HUES48 (cell line): ENCODE measurements around the gene IRF2BP2.

Experiments used
- H3K27ac ChIP-seq: one replicate; pipeline ENCODE4 v1.7.0; 2013; ENCODE audit warnings: low read depth, low read length, inconsistent platforms
- H3K27me3 ChIP-seq: 2 replicates; pipeline ENCODE4 v1.6.1; 2013; ENCODE audit warnings: mild to moderate bottlenecking, low read length; ENCODE audit not compliant: control insufficient read depth, insufficient read depth
- H3K36me3 ChIP-seq: 2 replicates; pipeline ENCODE4 v1.6.1; 2013; ENCODE audit warnings: low read length; ENCODE audit not compliant: control insufficient read depth, insufficient read depth
- H3K4me1 ChIP-seq: 2 replicates; pipeline ENCODE4 v1.6.1; 2013; ENCODE audit warnings: mild to moderate bottlenecking, low read length; ENCODE audit not compliant: control insufficient read depth, insufficient read depth
- H3K4me3 ChIP-seq: 2 replicates; pipeline ENCODE4 v1.5.1; 2013; ENCODE audit warnings: mild to moderate bottlenecking, low read depth, low read length
- H3K9ac ChIP-seq: 2 replicates; pipeline ENCODE4 v1.6.1; 2013; ENCODE audit warnings: mild to moderate bottlenecking, low read depth, low read length, moderate library complexity
- H3K9me3 ChIP-seq: 2 replicates; pipeline ENCODE4 v1.6.1; 2013; ENCODE audit warnings: low read length; ENCODE audit not compliant: control insufficient read depth, insufficient read depth

The IRF2BP2 gene

GRCh38 chr1:234562334-234562733, 47.6 kb downstream of the IRF2BP2 start:
- no peak overlapping the region for H3K4me3 ChIP-seq
- no peaks in the 10 kb centered on the region for H3K9me3 ChIP-seq
- no peaks in the 10 kb centered on the region for H3K36me3 ChIP-seq
- no peak overlapping the region for H3K9ac ChIP-seq
- H3K27ac ChIP-seq = no peak overlapping the region
- H3K4me1 ChIP-seq = no peaks in the 10 kb centered on the region
- H3K27me3 ChIP-seq = no peaks in the 10 kb centered on the region

- Histone ChIP-seq H3K9ac (no peak overlapping the region), H3K27me3 (no peaks in the 10 kb centered on the region), H3K9me3 (no peaks in the 10 kb centered on the region), H3K4me3 (no peak overlapping the region), H3K4me1 (no peaks in the 10 kb centered on the region), H3K36me3 (no peaks in the 10 kb centered on the region), H3K27ac (no peak overlapping the region)
Measured at GRCh38 chr1:234561319-234561718, 48.7 kb downstream of the IRF2BP2 start.

GRCh38 chr1:234559902-234560676, 49.9 kb downstream of the IRF2BP2 start:
- H3K27me3 ChIP-seq = no peaks in the 10 kb centered on the region
- H3K27ac ChIP-seq = no peak overlapping the region
- H3K4me1 ChIP-seq = no peaks in the 10 kb centered on the region
- no peaks in the 10 kb centered on the region for H3K9me3 ChIP-seq
- H3K4me3 ChIP-seq = no peak overlapping the region
- H3K36me3 ChIP-seq = no peaks in the 10 kb centered on the region
- no peak overlapping the region for H3K9ac ChIP-seq

GRCh38 chr1:234559152-234559901, 50.7 kb downstream of the IRF2BP2 start:
- Histone ChIP-seq H3K27me3 (no peaks in the 10 kb centered on the region), H3K4me3 (no peak overlapping the region), H3K4me1 (no peaks in the 10 kb centered on the region), H3K27ac (no peak overlapping the region), H3K9me3 (no peaks in the 10 kb centered on the region), H3K9ac (no peak overlapping the region), H3K36me3 (no peaks in the 10 kb centered on the region)

GRCh38 chr1:234558330-234558836, 51.6 kb downstream of the IRF2BP2 start:
- H3K4me1 ChIP-seq = 0 out of 2 replicates have a peak, but pooled peaks cover 4% of the 10 kb centered on the region
- H3K27ac ChIP-seq = no peak overlapping the region
- no peaks in the 10 kb centered on the region for H3K9me3 ChIP-seq
- no peaks in the 10 kb centered on the region for H3K27me3 ChIP-seq
- no peak overlapping the region for H3K9ac ChIP-seq
- H3K4me3 ChIP-seq = no peak overlapping the region
- no peaks in the 10 kb centered on the region for H3K36me3 ChIP-seq

GRCh38 chr1:234556245-234556943, 53.6 kb downstream of the IRF2BP2 start:
- Histone ChIP-seq H3K36me3 (no peaks in the 10 kb centered on the region), H3K9me3 (no peaks in the 10 kb centered on the region), H3K9ac (no peak overlapping the region), H3K4me1 (0 out of 2 replicates have a peak, but pooled peaks cover 4% of the 10 kb centered on the region), H3K27ac (no peak overlapping the region), H3K27me3 (no peaks in the 10 kb centered on the region), H3K4me3 (no peak overlapping the region)

- no peaks in the 10 kb centered on the region for H3K27me3 ChIP-seq
- H3K4me3 ChIP-seq = no peak overlapping the region
- H3K9me3 ChIP-seq = no peaks in the 10 kb centered on the region
- no peak overlapping the region for H3K27ac ChIP-seq
- 0 out of 2 replicates have a peak, but pooled peaks cover 4% of the 10 kb centered on the region for H3K4me1 ChIP-seq
- H3K36me3 ChIP-seq = no peaks in the 10 kb centered on the region
- H3K9ac ChIP-seq = no peak overlapping the region
Measured at GRCh38 chr1:234555390-234556024, 54.5 kb downstream of the IRF2BP2 start.

GRCh38 chr1:234554698-234555311, 55.2 kb downstream of the IRF2BP2 start:
- Histone ChIP-seq H3K9me3 (no peaks in the 10 kb centered on the region), H3K4me3 (no peak overlapping the region), H3K4me1 (0 out of 2 replicates have a peak, but pooled peaks cover 4% of the 10 kb centered on the region), H3K9ac (no peak overlapping the region), H3K27me3 (no peaks in the 10 kb centered on the region), H3K27ac (no peak overlapping the region), H3K36me3 (no peaks in the 10 kb centered on the region)
